GM10248 (cell line): ENCODE measurements around the gene ERG28.

ENCODE experiments used
- CTCF ChIA-PET: fragments of 300-600 bp; sonication (Branson Sonifier 250); formaldehyde crosslinking; extraction: SDS; loops from one replicate; lab custom pipeline; 2021; ENCODE audit warnings: antibody characterized with exemption; lab: Yijun Ruan, JAX
- POLR2A ChIA-PET: fragments of 350-650 bp; sonication (Branson Sonifier 250); formaldehyde crosslinking; extraction: SDS; loops from one replicate; lab custom pipeline; 2020; ENCODE audit warnings: antibody characterized with exemption; lab: Yijun Ruan, JAX
- DNase-seq: peaks from one replicate; pipeline ENCODE4 v3.0.0; 2012; ENCODE audit errors: extremely low spot score
- TF ChIP-seq, protein P1 (sequence below): IDR thresholded peaks from 2 replicates; pipeline ENCODE4 v1.5.1; 2012; ENCODE audit warnings: mild to moderate bottlenecking, low read depth; ENCODE audit errors: extremely low read depth, missing control alignments, control extremely low read depth

ERG28 gene

DNA sequence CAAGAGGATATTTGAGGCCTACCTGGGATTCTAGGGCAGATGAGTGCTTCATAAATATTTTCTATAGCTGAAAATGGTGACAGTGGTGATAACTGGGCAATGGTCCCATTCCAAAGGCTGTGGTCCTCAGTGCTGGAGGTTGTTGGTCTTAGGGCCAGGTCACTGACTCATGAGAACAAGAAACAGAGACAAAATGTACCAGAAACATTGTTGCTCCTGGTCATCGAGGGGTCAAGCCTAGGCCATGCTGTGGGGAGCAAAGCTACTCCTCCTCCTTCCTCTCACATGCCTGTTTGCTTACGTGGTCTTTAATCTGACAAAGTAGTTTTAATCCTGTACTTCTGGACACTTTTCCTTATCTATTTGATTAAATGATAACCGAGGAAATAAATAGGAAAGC lies 33.8 kb downstream of the ERG28 start:
- no peak for DNase-seq
- POLR2A ChIA-PET: no interaction called here
- CTCF ChIA-PET: interaction anchor here (0.8 to 1.5 kb wide), 4 partner anchors 10 to 31 kb away, joined by 3 to 5 read pairs (median 3); no protein-coding TSS in a partner anchor
- TF ChIP-seq, protein P1, sequence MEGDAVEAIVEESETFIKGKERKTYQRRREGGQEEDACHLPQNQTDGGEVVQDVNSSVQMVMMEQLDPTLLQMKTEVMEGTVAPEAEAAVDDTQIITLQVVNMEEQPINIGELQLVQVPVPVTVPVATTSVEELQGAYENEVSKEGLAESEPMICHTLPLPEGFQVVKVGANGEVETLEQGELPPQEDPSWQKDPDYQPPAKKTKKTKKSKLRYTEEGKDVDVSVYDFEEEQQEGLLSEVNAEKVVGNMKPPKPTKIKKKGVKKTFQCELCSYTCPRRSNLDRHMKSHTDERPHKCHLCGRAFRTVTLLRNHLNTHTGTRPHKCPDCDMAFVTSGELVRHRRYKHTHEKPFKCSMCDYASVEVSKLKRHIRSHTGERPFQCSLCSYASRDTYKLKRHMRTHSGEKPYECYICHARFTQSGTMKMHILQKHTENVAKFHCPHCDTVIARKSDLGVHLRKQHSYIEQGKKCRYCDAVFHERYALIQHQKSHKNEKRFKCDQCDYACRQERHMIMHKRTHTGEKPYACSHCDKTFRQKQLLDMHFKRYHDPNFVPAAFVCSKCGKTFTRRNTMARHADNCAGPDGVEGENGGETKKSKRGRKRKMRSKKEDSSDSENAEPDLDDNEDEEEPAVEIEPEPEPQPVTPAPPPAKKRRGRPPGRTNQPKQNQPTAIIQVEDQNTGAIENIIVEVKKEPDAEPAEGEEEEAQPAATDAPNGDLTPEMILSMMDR: no peak

DNA sequence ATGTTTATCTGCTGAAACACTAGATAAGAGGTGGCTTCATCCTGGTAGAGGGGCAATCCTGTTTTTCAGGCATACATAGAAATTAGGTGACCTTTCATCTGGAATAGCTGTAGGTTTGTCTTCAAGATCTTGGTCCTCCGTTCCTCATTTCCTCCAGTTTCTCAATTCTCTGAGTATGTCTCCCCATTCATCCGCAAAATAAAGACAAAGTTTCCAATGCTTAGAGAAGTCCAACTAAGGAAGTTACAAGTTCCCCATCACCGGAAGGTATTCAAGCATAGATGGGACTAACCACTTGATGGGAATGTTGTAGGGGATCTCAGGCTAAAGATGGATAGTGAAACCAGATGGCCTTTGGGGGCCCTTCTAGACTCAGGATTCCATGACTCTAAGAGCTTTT lies 34.3 kb downstream of the ERG28 start:
- ChIA-PET POLR2A (no interaction called here), CTCF (interaction anchor here (0.8 to 1.5 kb wide), 3 partner anchors 10 to 32 kb away, joined by 3 to 5 read pairs (median 3); no protein-coding TSS in a partner anchor)
- TF ChIP-seq, protein P1: no peak
- DNase-seq: no peak

- ChIA-PET CTCF (interaction anchor here (1.0 to 2.0 kb wide), 5 partner anchors 13 to 48 kb away, joined by 3 to 8 read pairs (median 4); no protein-coding TSS in a partner anchor), POLR2A (no interaction called here)
- TF ChIP-seq, protein P1: no peak
- no peak for DNase-seq
These were observed 35.6 kb downstream of the ERG28 start for GRCh38 chr14:75625034-75625433.

DNA sequence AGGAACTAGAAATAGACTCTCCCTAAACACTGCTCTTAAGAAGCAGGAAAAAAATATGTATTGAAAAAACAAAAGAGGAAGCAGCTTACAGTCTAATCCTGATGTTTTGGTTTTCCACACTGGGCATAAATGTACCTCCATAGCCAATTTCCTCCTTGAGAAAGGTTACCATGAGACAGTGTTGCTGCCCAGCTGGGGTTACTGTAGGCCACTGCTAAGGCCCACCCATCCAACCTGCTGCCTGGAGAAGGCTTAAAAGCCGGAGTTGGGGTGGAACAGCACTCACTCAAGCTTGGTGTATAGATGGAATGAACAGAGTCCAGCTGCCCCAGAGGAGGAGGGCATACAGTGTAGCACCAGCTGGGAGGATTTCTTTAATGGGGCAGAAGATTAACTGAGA lies 41.1 kb downstream of the ERG28 start:
- ChIA-PET POLR2A (no interaction called here), CTCF (interaction anchor here (0.5 to 3.5 kb wide), 9 partner anchors 9 to 380 kb away, joined by 3 to 16 read pairs (median 4); partner anchors contain the start of gene FLVCR2)
- TF ChIP-seq, protein P1: no peak
- DNase-seq: no peak

DNA sequence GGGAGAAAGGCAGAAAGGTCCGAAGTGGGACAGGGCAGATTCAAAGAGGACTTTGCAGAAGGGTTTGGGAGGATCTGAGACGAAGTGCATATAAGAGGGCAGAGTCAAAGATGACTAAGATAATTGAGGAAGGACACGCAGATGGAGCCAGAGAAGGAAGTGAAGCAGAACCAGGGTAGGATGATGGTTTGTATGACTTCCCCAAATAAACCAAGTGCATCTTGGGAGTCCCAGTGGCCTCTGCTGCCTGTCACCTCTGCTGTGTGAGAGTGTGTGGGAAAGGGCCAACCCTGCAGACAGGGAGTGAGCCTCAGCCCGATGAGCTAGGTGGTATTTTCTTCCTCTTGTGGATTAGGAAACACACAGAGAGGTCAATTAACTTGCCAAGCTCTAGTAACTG lies 45.5 kb downstream of the ERG28 start:
- TF ChIP-seq, protein P1: no peak
- DNase-seq: peak; percentile 28
- POLR2A ChIA-PET: no interaction called here
- CTCF ChIA-PET: interaction anchor here (1.0 kb wide), 1 partner anchor 9 kb away, joined by 3 read pairs; no protein-coding TSS in a partner anchor

DNA sequence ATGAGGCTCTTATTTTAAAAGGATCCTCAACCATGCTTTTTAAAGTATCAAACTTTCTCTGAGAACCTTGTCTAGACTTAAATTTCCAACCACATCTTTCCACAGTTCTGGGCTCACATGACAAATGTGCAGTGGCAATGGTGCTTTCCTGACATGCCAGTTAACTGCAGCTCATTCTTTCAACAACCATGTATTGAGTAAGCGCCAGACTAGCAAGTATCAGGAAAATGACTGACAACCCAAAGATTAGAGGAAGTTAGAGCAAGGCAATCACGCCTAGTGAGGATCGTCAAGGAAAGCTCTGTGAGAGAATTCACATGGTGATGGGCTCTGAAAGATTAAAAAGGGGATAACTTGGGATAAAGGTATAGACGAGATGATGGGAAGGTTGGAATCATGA lies 46.5 kb downstream of the ERG28 start:
- TF ChIP-seq, protein P1: no peak
- ChIA-PET POLR2A (no interaction called here), CTCF (interaction anchor here (2.0 to 3.4 kb wide), 2 partner anchors 10 to 40 kb away, joined by 4 to 13 read pairs; no protein-coding TSS in a partner anchor)
- no peak for DNase-seq
